Trophoblast cell (in vitro differentiated cells and primary cell): ENCODE data around the gene TMEM219.

ENCODE experiments used
- DNase-seq, 2 donors: peaks; one replicate each; pipeline ENCODE4 v3.0.0-alpha.2; 2016
- H2AFZ ChIP-seq: 2 replicates; pipeline ENCODE4 v1.6.1; 2013; ENCODE audit warnings: low read length, moderate library complexity, mild to moderate bottlenecking; ENCODE audit not compliant: insufficient read depth, poor library complexity
- H2AK5ac ChIP-seq: 2 replicates; pipeline ENCODE4 v1.6.1; 2013; ENCODE audit warnings: mild to moderate bottlenecking, low read length
- H2BK120ac ChIP-seq: 2 replicates; pipeline ENCODE4 v1.6.1; 2013; ENCODE audit warnings: low read length, mild to moderate bottlenecking, moderate library complexity; ENCODE audit not compliant: insufficient read depth, poor library complexity
- H2BK12ac ChIP-seq: 2 replicates; pipeline ENCODE4 v1.6.1; 2013; ENCODE audit warnings: mild to moderate bottlenecking, low read length, moderate library complexity
- H2BK5ac ChIP-seq: 2 replicates; pipeline ENCODE4 v1.6.1; 2013; ENCODE audit warnings: low read length, low read depth, moderate library complexity, mild to moderate bottlenecking; ENCODE audit not compliant: poor library complexity
- H3K14ac ChIP-seq: 2 replicates; pipeline ENCODE4 v1.6.1; 2013; ENCODE audit warnings: mild to moderate bottlenecking, low read length
- H3K18ac ChIP-seq: 2 replicates; pipeline ENCODE4 v1.6.1; 2013; ENCODE audit warnings: mild to moderate bottlenecking, low read length
- H3K23ac ChIP-seq: 2 replicates; pipeline ENCODE4 v1.6.1; 2013; ENCODE audit warnings: low read length
- H3K27ac ChIP-seq: 2 replicates; pipeline ENCODE4 v1.5.1; 2013; ENCODE audit warnings: low read depth, mild to moderate bottlenecking, inconsistent platforms, low read length, moderate library complexity
- H3K27me3 ChIP-seq: 2 replicates; pipeline ENCODE4 v1.6.1; 2013; ENCODE audit warnings: inconsistent platforms, mild to moderate bottlenecking, low read length, moderate library complexity; ENCODE audit not compliant: insufficient read depth
- H3K36me3 ChIP-seq, 2 experiments: 1 replicate in 1 of 2; 2 replicates in 1 of 2; pipeline ENCODE4 v1.6.1; 2013; ENCODE audit warnings: low read length in 2 of 2, mild to moderate bottlenecking in 2 of 2, moderate library complexity in 1 of 2; ENCODE audit not compliant: insufficient read depth in 2 of 2, control insufficient read depth in 1 of 2
- H3K4ac ChIP-seq: 2 replicates; pipeline ENCODE4 v1.6.1; 2013; ENCODE audit warnings: low read depth, mild to moderate bottlenecking, low read length, moderate library complexity
- H3K4me1 ChIP-seq, 2 experiments: 1 replicate in 1 of 2; 2 replicates in 1 of 2; pipeline ENCODE4 v1.6.1; 2013; ENCODE audit warnings: low read length in 2 of 2, mild to moderate bottlenecking in 2 of 2, moderate library complexity in 1 of 2; ENCODE audit not compliant: insufficient read depth in 2 of 2, control insufficient read depth in 1 of 2
- H3K4me2 ChIP-seq: 2 replicates; pipeline ENCODE4 v1.6.1; 2013; ENCODE audit warnings: inconsistent platforms, mild to moderate bottlenecking, low read length, moderate library complexity
- H3K4me3 ChIP-seq: 2 replicates; pipeline ENCODE4 v1.5.1; 2013; ENCODE audit warnings: mild to moderate bottlenecking, low read depth, low read length, inconsistent platforms
- H3K79me1 ChIP-seq: one replicate; pipeline ENCODE4 v1.6.1; 2013; ENCODE audit warnings: low read length
- H3K79me2 ChIP-seq: 2 replicates; pipeline ENCODE4 v1.6.1; 2013; ENCODE audit warnings: low read length, mild to moderate bottlenecking; ENCODE audit not compliant: control insufficient read depth, insufficient read depth, poor library complexity
- H3K9ac ChIP-seq: 2 replicates; pipeline ENCODE4 v1.6.1; 2013; ENCODE audit warnings: mild to moderate bottlenecking, low read length
- H3K9me3 ChIP-seq: 2 replicates; pipeline ENCODE4 v1.6.1; 2013; ENCODE audit warnings: low read depth, mild to moderate bottlenecking, control low read depth, inconsistent platforms, low read length; ENCODE audit not compliant: insufficient read depth
- H4K12ac ChIP-seq: 2 replicates; pipeline ENCODE4 v1.6.1; 2013; ENCODE audit warnings: low read depth, mild to moderate bottlenecking, low read length, moderate library complexity
- H4K8ac ChIP-seq: 2 replicates; pipeline ENCODE4 v1.6.1; 2013; ENCODE audit warnings: low read depth, mild to moderate bottlenecking, low read length, moderate library complexity
- H4K91ac ChIP-seq: one replicate; pipeline ENCODE4 v1.6.1; 2013; ENCODE audit warnings: low read depth, mild to moderate bottlenecking, low read length, moderate library complexity
- WGBS: extraction: QIAGEN DNeasy Blood & Tissue Kit; methylation state at CpG from one replicate; pipeline ENCODE4 v1.1.7; 2013; ENCODE audit warnings: missing lambda C conversion rate; ENCODE audit not compliant: insufficient read length, insufficient coverage; ENCODE audit errors: extremely low coverage; 5-methylcytosine and 5-hydroxymethylcytosine counted together

TMEM219 gene

GRCh38 chr16:29985271-29985811 is 23.5 kb downstream of the TMEM219 start:
- DNase-seq, result no peak
- H3K23ac ChIP-seq, result no peak overlapping the region
- H4K8ac ChIP-seq, result no peak overlapping the region
- WGBS, result no CpG with 5 or more reads among the region's 28 CpGs
- H3K27ac ChIP-seq, result no peak overlapping the region
- H3K36me3 ChIP-seq, result peaks cover 78 to 87% of the 10 kb centered on the region in 2 experiments
- H3K18ac ChIP-seq, result no peak overlapping the region
- no peak overlapping the region for H2AK5ac ChIP-seq
- no peak overlapping the region for H4K12ac ChIP-seq
- H2AFZ ChIP-seq, result no peak overlapping the region
- no peak overlapping the region for H2BK12ac ChIP-seq
- no peak overlapping the region for H3K4me3 ChIP-seq
- H3K79me2 ChIP-seq, result no peaks in the 10 kb centered on the region
- no peaks in the 10 kb centered on the region for H3K79me1 ChIP-seq
- peaks cover 4% of the 10 kb centered on the region for H3K9me3 ChIP-seq
- H3K14ac ChIP-seq, result no peak overlapping the region
- no peak overlapping the region for H3K4me2 ChIP-seq
- no peak overlapping the region for H2BK120ac ChIP-seq
- H3K27me3 ChIP-seq, result no peaks in the 10 kb centered on the region
- H2BK5ac ChIP-seq, result no peak overlapping the region
- H4K91ac ChIP-seq, result no peak overlapping the region
- H3K4ac ChIP-seq, result no peak overlapping the region
- H3K4me1 ChIP-seq, result no peaks in the 10 kb centered on the region
- H3K9ac ChIP-seq, result no peak overlapping the region

GRCh38 chr16:29986231-29986630 is 24.4 kb downstream of the TMEM219 start:
- H2AFZ ChIP-seq, result no peak overlapping the region
- no peak overlapping the region for H3K27ac ChIP-seq
- no peak for DNase-seq
- no peak overlapping the region for H3K4ac ChIP-seq
- no peak overlapping the region for H2BK5ac ChIP-seq
- H3K36me3 ChIP-seq, result peaks cover 85 to 93% of the 10 kb centered on the region in 2 experiments
- H4K12ac ChIP-seq, result no peak overlapping the region
- no peak overlapping the region for H2BK120ac ChIP-seq
- H4K8ac ChIP-seq, result no peak overlapping the region
- no peaks in the 10 kb centered on the region for H3K27me3 ChIP-seq
- no peaks in the 10 kb centered on the region for H3K79me2 ChIP-seq
- no peaks in the 10 kb centered on the region for H3K79me1 ChIP-seq
- no peak overlapping the region for H3K14ac ChIP-seq
- no peak overlapping the region for H3K4me2 ChIP-seq
- no peak overlapping the region for H2AK5ac ChIP-seq
- no peak overlapping the region for H3K23ac ChIP-seq
- H4K91ac ChIP-seq, result no peak overlapping the region
- H3K4me3 ChIP-seq, result no peak overlapping the region
- no peak overlapping the region for H2BK12ac ChIP-seq
- WGBS, result no CpG with 5 or more reads among the region's 20 CpGs
- H3K4me1 ChIP-seq, result no peaks in the 10 kb centered on the region
- H3K9ac ChIP-seq, result no peak overlapping the region
- no peak overlapping the region for H3K18ac ChIP-seq
- peaks cover 4% of the 10 kb centered on the region for H3K9me3 ChIP-seq

GRCh38 chr16:29986931-29987330 is 25.1 kb downstream of the TMEM219 start:
- WGBS, result no CpG with 5 or more reads among the region's 5 CpGs
- H4K8ac ChIP-seq, result no peak overlapping the region
- no peak overlapping the region for H2BK120ac ChIP-seq
- no peak overlapping the region for H3K4me3 ChIP-seq
- H3K4ac ChIP-seq, result no peak overlapping the region
- H3K4me1 ChIP-seq, result no peaks in the 10 kb centered on the region
- no peak overlapping the region for H2BK12ac ChIP-seq
- H3K27ac ChIP-seq, result no peak overlapping the region
- H3K36me3 ChIP-seq, result peaks cover 87 to 93% of the 10 kb centered on the region in 2 experiments
- H2BK5ac ChIP-seq, result no peak overlapping the region
- DNase-seq, result no peak
- no peak overlapping the region for H3K18ac ChIP-seq
- no peak overlapping the region for H3K14ac ChIP-seq
- H3K9ac ChIP-seq, result no peak overlapping the region
- no peak overlapping the region for H3K4me2 ChIP-seq
- H4K12ac ChIP-seq, result no peak overlapping the region
- H4K91ac ChIP-seq, result no peak overlapping the region
- no peaks in the 10 kb centered on the region for H3K27me3 ChIP-seq
- H3K79me2 ChIP-seq, result no peaks in the 10 kb centered on the region
- no peak overlapping the region for H3K23ac ChIP-seq
- no peak overlapping the region for H2AFZ ChIP-seq
- H2AK5ac ChIP-seq, result no peak overlapping the region
- H3K9me3 ChIP-seq, result peaks cover 4% of the 10 kb centered on the region
- H3K79me1 ChIP-seq, result no peaks in the 10 kb centered on the region

GRCh38 chr16:29987371-29988085 is 25.6 kb downstream of the TMEM219 start:
- Histone ChIP-seq H3K4ac (no peak overlapping the region), H2BK12ac (no peak overlapping the region), H3K23ac (no peak overlapping the region), H2BK120ac (no peak overlapping the region), H3K4me3 (no peak overlapping the region), H3K18ac (no peak overlapping the region), H4K8ac (no peak overlapping the region), H2AK5ac (no peak overlapping the region), H3K9ac (no peak overlapping the region), H3K4me1 (no peaks in the 10 kb centered on the region), H3K27ac (no peak overlapping the region), H2BK5ac (no peak overlapping the region), H3K4me2 (no peak overlapping the region), H4K91ac (no peak overlapping the region), H2AFZ (no peak overlapping the region), H3K79me2 (no peaks in the 10 kb centered on the region), H3K14ac (no peak overlapping the region), H3K36me3 (peaks cover 88 to 90% of the 10 kb centered on the region in 2 experiments), H3K79me1 (no peaks in the 10 kb centered on the region), H3K9me3 (peaks cover 4% of the 10 kb centered on the region), H4K12ac (no peak overlapping the region), H3K27me3 (no peaks in the 10 kb centered on the region)
- no peak for DNase-seq
- no CpG with 5 or more reads among the region's 35 CpGs for WGBS
